LoVo (cell line): Measurements from ENCODE around the gene DLGAP1.

Source experiments
- DNase-seq: peaks from one replicate; pipeline ENCODE4 v3.0.0-alpha.2; 2016; ENCODE audit warnings: low spot score

DLGAP1 gene

GRCh38 chr18:4286256-4286655 lies 168.9 kb downstream of the DLGAP1 start:
- DNase-seq = no peak

- no peak for DNase-seq
These were observed 169.6 kb downstream of the DLGAP1 start for GRCh38 chr18:4285525-4285924.

- DNase-seq = no peak
These were observed 170.6 kb downstream of the DLGAP1 start for GRCh38 chr18:4284528-4284927.

- DNase-seq = no peak
These were observed 171.3 kb downstream of the DLGAP1 start for GRCh38 chr18:4283746-4284291.

- DNase-seq = no peak
These were observed 172.2 kb downstream of the DLGAP1 start for GRCh38 chr18:4282954-4283353.

- no peak for DNase-seq
These were observed 178.0 kb downstream of the DLGAP1 start for GRCh38 chr18:4276953-4277585.

GRCh38 chr18:4271952-4272351 lies 183.2 kb downstream of the DLGAP1 start:
- DNase-seq = no peak

- DNase-seq = no peak
These were observed 184.1 kb downstream of the DLGAP1 start for GRCh38 chr18:4270988-4271387.

GRCh38 chr18:4270016-4270415 lies 185.1 kb downstream of the DLGAP1 start:
- DNase-seq = no peak

- no peak for DNase-seq
These were observed 187.5 kb downstream of the DLGAP1 start for GRCh38 chr18:4267641-4268040.

GRCh38 chr18:4264347-4264791 lies 190.7 kb downstream of the DLGAP1 start:
- no peak for DNase-seq

- no peak for DNase-seq
These were observed 195.0 kb downstream of the DLGAP1 start for GRCh38 chr18:4260107-4260506.

GRCh38 chr18:4256766-4257417 lies 198.2 kb downstream of the DLGAP1 start:
- DNase-seq = no peak

GRCh38 chr18:4254840-4255239 lies 200.3 kb downstream of the DLGAP1 start:
- no peak for DNase-seq

- DNase-seq = no peak
These were observed 202.3 kb downstream of the DLGAP1 start for GRCh38 chr18:4252829-4253228.

GRCh38 chr18:4251873-4252272 lies 203.2 kb downstream of the DLGAP1 start:
- no peak for DNase-seq

- DNase-seq = no peak
These were observed 203.9 kb downstream of the DLGAP1 start for GRCh38 chr18:4251206-4251605.

- no peak for DNase-seq
These were observed 205.0 kb downstream of the DLGAP1 start for GRCh38 chr18:4250141-4250540.

- no peak for DNase-seq
These were observed 206.4 kb downstream of the DLGAP1 start for GRCh38 chr18:4248686-4249085.

- DNase-seq = no peak
These were observed 208.7 kb downstream of the DLGAP1 start for GRCh38 chr18:4246374-4246773.

- DNase-seq = no peak
These were observed 209.7 kb downstream of the DLGAP1 start for GRCh38 chr18:4245456-4245855.

- DNase-seq = no peak
These were observed 212.5 kb downstream of the DLGAP1 start for GRCh38 chr18:4242431-4243161.

- no peak for DNase-seq
These were observed 214.0 kb downstream of the DLGAP1 start for GRCh38 chr18:4241090-4241617.
